H9 (cell line): ENCODE data around the gene SERPINE3. TPM values are rescaled to one million over a fixed set of nuclear protein-coding genes. Genes with fewer than 3 reads are reported as not detected.

ENCODE experiments used
- DNase-seq: peaks from one replicate; pipeline ENCODE4 v3.0.0-alpha.2; 2017
- H2AFZ ChIP-seq: one replicate; pipeline ENCODE4 v1.6.1; 2013; ENCODE audit warnings: mild to moderate bottlenecking, low read length, control low read depth, moderate library complexity
- H2AK5ac ChIP-seq: 2 replicates; pipeline ENCODE4 v1.6.1; 2013; ENCODE audit warnings: low read length, control low read depth, mixed read lengths; ENCODE audit not compliant: insufficient read length
- H2BK120ac ChIP-seq: one replicate; pipeline ENCODE4 v1.6.1; 2013; ENCODE audit warnings: low read depth, mild to moderate bottlenecking, low read length, control low read depth, inconsistent platforms; ENCODE audit not compliant: poor library complexity, severe bottlenecking
- H2BK12ac ChIP-seq: 2 replicates; pipeline ENCODE4 v1.6.1; 2013; ENCODE audit warnings: low read length, control low read depth, mixed read lengths, low read depth; ENCODE audit not compliant: insufficient read length
- H2BK15ac ChIP-seq: 2 replicates; pipeline ENCODE4 v1.6.1; 2013; ENCODE audit warnings: low read depth, low read length, control low read depth
- H2BK20ac ChIP-seq: one replicate; pipeline ENCODE4 v1.6.1; 2013; ENCODE audit warnings: low read depth, mild to moderate bottlenecking, low read length, control low read depth, inconsistent platforms; ENCODE audit not compliant: poor library complexity, severe bottlenecking
- H2BK5ac ChIP-seq: 2 replicates; pipeline ENCODE4 v1.6.1; 2013; ENCODE audit warnings: low read length, control low read depth, mixed read lengths; ENCODE audit not compliant: insufficient read length
- H3K14ac ChIP-seq: 2 replicates; pipeline ENCODE4 v1.6.1; 2013; ENCODE audit warnings: low read length, control low read depth; ENCODE audit not compliant: insufficient read depth
- H3K18ac ChIP-seq: 2 replicates; pipeline ENCODE4 v1.6.1; 2013; ENCODE audit warnings: low read depth, mild to moderate bottlenecking, mixed read lengths, low read length, control low read depth; ENCODE audit not compliant: insufficient read length
- H3K23ac ChIP-seq: 2 replicates; pipeline ENCODE4 v1.6.1; 2013; ENCODE audit warnings: low read length, control low read depth, mixed read lengths, low read depth; ENCODE audit not compliant: insufficient read length
- H3K23me2 ChIP-seq: 2 replicates; pipeline ENCODE4 v1.6.1; 2013; ENCODE audit warnings: low read depth, mild to moderate bottlenecking, mixed read lengths, low read length, control low read depth; ENCODE audit not compliant: insufficient read length, poor library complexity, severe bottlenecking
- H3K27ac ChIP-seq: 2 replicates; pipeline ENCODE4 v1.5.1; 2013; ENCODE audit warnings: low read length, control low read depth, mixed read lengths, low read depth; ENCODE audit not compliant: insufficient read length
- H3K27me3 ChIP-seq: 2 replicates; pipeline ENCODE4 v1.6.1; 2013; ENCODE audit warnings: low read length, control low read depth, inconsistent platforms; ENCODE audit not compliant: insufficient read depth
- H3K4ac ChIP-seq: 2 replicates; pipeline ENCODE4 v1.6.1; 2013; ENCODE audit warnings: low read depth, mild to moderate bottlenecking, control low read depth, inconsistent platforms, low read length, moderate library complexity
- H3K4me1 ChIP-seq: 2 replicates; pipeline ENCODE4 v1.6.1; 2013; ENCODE audit warnings: low read length, control low read depth, inconsistent platforms; ENCODE audit not compliant: insufficient read depth
- H3K4me2 ChIP-seq: 2 replicates; pipeline ENCODE4 v1.6.1; 2013; ENCODE audit warnings: low read length, control low read depth, mixed read lengths; ENCODE audit not compliant: insufficient read length, insufficient read depth
- H3K56ac ChIP-seq: 2 replicates; pipeline ENCODE4 v1.6.1; 2013; ENCODE audit warnings: low read depth, mild to moderate bottlenecking, mixed read lengths, low read length, control low read depth; ENCODE audit not compliant: insufficient read length
- H3K79me1 ChIP-seq: 2 replicates; pipeline ENCODE4 v1.6.1; 2013; ENCODE audit warnings: low read depth, mild to moderate bottlenecking, moderate library complexity, low read length, control low read depth, inconsistent platforms; ENCODE audit not compliant: insufficient read depth, poor library complexity, severe bottlenecking
- H3K79me2 ChIP-seq: 2 replicates; pipeline ENCODE4 v1.6.1; 2013; ENCODE audit warnings: low read length, control low read depth, inconsistent platforms; ENCODE audit not compliant: insufficient read depth
- H3K9ac ChIP-seq: 2 replicates; pipeline ENCODE4 v1.6.1; 2013; ENCODE audit warnings: low read length, control low read depth, mixed read lengths; ENCODE audit not compliant: insufficient read length; ENCODE audit errors: extremely low read depth
- H3K9me3 ChIP-seq: one replicate; pipeline ENCODE4 v1.6.1; 2013; ENCODE audit warnings: low read depth, low read length, inconsistent platforms; ENCODE audit not compliant: control insufficient read depth
- H3T11ph ChIP-seq: one replicate; pipeline ENCODE4 v1.6.1; 2013; ENCODE audit warnings: mild to moderate bottlenecking, low read length, control low read depth, inconsistent platforms
- H4K20me1 ChIP-seq: one replicate; pipeline ENCODE4 v1.6.1; 2013; ENCODE audit not compliant: control insufficient read depth, insufficient read length, insufficient read depth
- H4K5ac ChIP-seq: 2 replicates; pipeline ENCODE4 v1.6.1; 2013; ENCODE audit warnings: low read depth, mild to moderate bottlenecking, mixed read lengths, low read length, control low read depth; ENCODE audit not compliant: insufficient read length
- H4K8ac ChIP-seq: replicated peaks from 2 replicates; pipeline ENCODE4 v1.6.1; 2013; ENCODE audit warnings: low read length, control low read depth, mixed read lengths, low read depth; ENCODE audit not compliant: insufficient read length
- H4K91ac ChIP-seq: 2 replicates; pipeline ENCODE4 v1.6.1; 2013; ENCODE audit warnings: low read depth, mild to moderate bottlenecking, moderate library complexity, mixed read lengths, low read length, control low read depth; ENCODE audit not compliant: insufficient read length
- H3K27ac Mint-ChIP-seq, 3 experiments: 2 replicates in 2 of 3; 3 replicates in 1 of 3; pipeline ENCODE4 v1.8.0; 2020 to 2021; ENCODE audit warnings: mixed read lengths in 3 of 3, mild to moderate bottlenecking in 1 of 3, moderate library complexity in 1 of 3
- H3K27me3 Mint-ChIP-seq: 2 replicates; pipeline ENCODE4 v1.8.0; 2021; ENCODE audit warnings: low read depth, mild to moderate bottlenecking, moderate library complexity, mixed read lengths
- H3K36me3 Mint-ChIP-seq, 3 experiments: 2 replicates in 2 of 3; 3 replicates in 1 of 3; pipeline ENCODE4 v1.8.0; 2020 to 2021; ENCODE audit warnings: low read depth in 3 of 3, mixed read lengths in 3 of 3; ENCODE audit not compliant: insufficient read depth in 1 of 3
- H3K4me1 Mint-ChIP-seq, 2 experiments: 2 replicates each; pipeline ENCODE4 v1.8.0; 2020; ENCODE audit warnings: mixed read lengths in 2 of 2
- H3K4me3 Mint-ChIP-seq, 2 experiments: 2 replicates in 1 of 2; 3 replicates in 1 of 2; pipeline ENCODE4 v1.8.0; 2020 to 2021; ENCODE audit warnings: mild to moderate bottlenecking in 2 of 2, mixed read lengths in 2 of 2, moderate library complexity in 1 of 2
- H3K9me3 Mint-ChIP-seq, 2 experiments: 2 replicates in 1 of 2; 3 replicates in 1 of 2; pipeline ENCODE4 v1.8.0; 2020; ENCODE audit warnings: mild to moderate bottlenecking in 2 of 2, mixed read lengths in 2 of 2, moderate library complexity in 1 of 2
- WGBS: extraction: QIAGEN DNeasy Blood & Tissue Kit; methylation state at CpG from one replicate; pipeline ENCODE4 v1.1.7; 2013; ENCODE audit warnings: missing lambda C conversion rate, low lambda C conversion rate, mixed read lengths; ENCODE audit not compliant: insufficient read length; ENCODE audit errors: extremely low coverage; 5-methylcytosine and 5-hydroxymethylcytosine counted together
- total RNA-seq: library from RNA; stranded (reverse); gene quantifications from 2 replicates; pipeline ENCODE4 v1.2.1, GENCODE V29; 2021
- TF ChIP-seq, protein P1 (sequence below): fragments of 200-600 bp; sonication (generic); conservative IDR thresholded peaks from 3 replicates; pipeline ENCODE4 v1.8.0; 2021; ENCODE audit warnings: antibody characterized with exemption, mild to moderate bottlenecking

The SERPINE3 gene
- total RNA-seq, 1 experiment from 2014 or later, result not detected

DNA sequence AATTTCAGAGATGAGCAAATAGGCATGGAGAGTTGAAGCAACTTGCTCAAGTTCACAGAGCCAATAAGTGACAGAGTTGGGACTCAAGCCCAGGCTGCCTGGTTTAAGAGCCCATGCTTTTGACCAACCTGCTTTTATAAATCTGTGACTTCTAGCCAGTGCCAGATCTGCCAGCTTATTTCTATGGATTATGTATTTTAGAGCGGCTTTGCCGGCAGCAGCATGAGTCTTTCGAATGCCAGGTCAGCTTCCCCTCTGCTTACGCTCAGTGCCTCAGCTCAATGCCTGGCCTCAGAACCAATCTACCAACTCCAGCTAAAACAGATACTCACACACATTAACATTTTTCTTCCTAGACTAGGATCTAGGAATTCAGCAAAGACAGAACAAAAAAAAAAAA, 2.3 kb downstream of the SERPINE3 start:
- Mint-ChIP-seq H3K27ac (no peak overlapping the region), H3K27me3 (no peaks in the 10 kb centered on the region; the same call in 1 of the 2 replicates), H3K4me3 (no peak overlapping the region), H3K9me3 (no peaks in the 10 kb centered on the region), H3K36me3 (no peaks in the 10 kb centered on the region), H3K4me1 (peaks cover 27 to 34% of the 10 kb centered on the region in 2 experiments)
- H3K56ac ChIP-seq, result no peak overlapping the region
- H3K4me2 ChIP-seq, result no peak overlapping the region
- no CpG with 5 or more reads among the region's 4 CpGs for WGBS
- H3K79me2 ChIP-seq, result no peaks in the 10 kb centered on the region
- no peak overlapping the region for H2BK5ac ChIP-seq
- no peak overlapping the region for H3K27ac ChIP-seq
- no peak overlapping the region for H2BK120ac ChIP-seq
- H3T11ph ChIP-seq, result no peak overlapping the region
- H2BK15ac ChIP-seq, result no peak overlapping the region
- no peak overlapping the region for H3K23ac ChIP-seq
- H3K9me3 ChIP-seq, result no peaks in the 10 kb centered on the region
- no peaks in the 10 kb centered on the region for H3K79me1 ChIP-seq
- DNase-seq, result no peak
- no peaks in the 10 kb centered on the region for H4K20me1 ChIP-seq
- H3K4ac ChIP-seq, result no peak overlapping the region
- H2AK5ac ChIP-seq, result no peak overlapping the region
- H3K23me2 ChIP-seq, result no peaks in the 10 kb centered on the region
- H3K4me1 ChIP-seq, result no peaks in the 10 kb centered on the region; the same call in 1 of the 2 replicates
- no peak overlapping the region for H3K9ac ChIP-seq
- H4K5ac ChIP-seq, result no peak overlapping the region
- H4K91ac ChIP-seq, result no peak overlapping the region
- no peak overlapping the region for H2BK20ac ChIP-seq
- no peak overlapping the region for H2BK12ac ChIP-seq
- no peaks in the 10 kb centered on the region for H3K27me3 ChIP-seq
- H4K8ac ChIP-seq, result no peak overlapping the region
- H3K18ac ChIP-seq, result no peak overlapping the region
- H2AFZ ChIP-seq, result no peak overlapping the region
- no peak overlapping the region for H3K14ac ChIP-seq
- TF ChIP-seq, protein P1, sequence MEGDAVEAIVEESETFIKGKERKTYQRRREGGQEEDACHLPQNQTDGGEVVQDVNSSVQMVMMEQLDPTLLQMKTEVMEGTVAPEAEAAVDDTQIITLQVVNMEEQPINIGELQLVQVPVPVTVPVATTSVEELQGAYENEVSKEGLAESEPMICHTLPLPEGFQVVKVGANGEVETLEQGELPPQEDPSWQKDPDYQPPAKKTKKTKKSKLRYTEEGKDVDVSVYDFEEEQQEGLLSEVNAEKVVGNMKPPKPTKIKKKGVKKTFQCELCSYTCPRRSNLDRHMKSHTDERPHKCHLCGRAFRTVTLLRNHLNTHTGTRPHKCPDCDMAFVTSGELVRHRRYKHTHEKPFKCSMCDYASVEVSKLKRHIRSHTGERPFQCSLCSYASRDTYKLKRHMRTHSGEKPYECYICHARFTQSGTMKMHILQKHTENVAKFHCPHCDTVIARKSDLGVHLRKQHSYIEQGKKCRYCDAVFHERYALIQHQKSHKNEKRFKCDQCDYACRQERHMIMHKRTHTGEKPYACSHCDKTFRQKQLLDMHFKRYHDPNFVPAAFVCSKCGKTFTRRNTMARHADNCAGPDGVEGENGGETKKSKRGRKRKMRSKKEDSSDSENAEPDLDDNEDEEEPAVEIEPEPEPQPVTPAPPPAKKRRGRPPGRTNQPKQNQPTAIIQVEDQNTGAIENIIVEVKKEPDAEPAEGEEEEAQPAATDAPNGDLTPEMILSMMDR, result no peak
